Measurements from ENCODE around the gene AGBL1. TPM values are rescaled to one million over a fixed set of nuclear protein-coding genes. Genes with fewer than 3 reads are reported as not detected.
A peak's percentile ranks its signal among the peaks of the same experiment; 100 is the strongest.

The AGBL1 gene
- total and polyA plus RNA-seq, 2 experiments from 2014 or later, result not detected

GRCh38 chr15:86857701-86858100, 778.0 kb downstream of the AGBL1 start:
- no peak overlapping the region for H3K9ac ChIP-seq
- no peak overlapping the region for H3K27ac ChIP-seq
- H2AFZ ChIP-seq, result no peak overlapping the region
- H3K27me3 ChIP-seq (replicated peaks; ENCODE audit: insufficient read depth), result no peaks in the 10 kb centered on the region
- H4K20me1 ChIP-seq (ENCODE audit: insufficient read depth), result no peaks in the 10 kb centered on the region
- no peaks in the 10 kb centered on the region for H3K4me1 ChIP-seq (ENCODE audit: insufficient read depth)
- H3K4me3 ChIP-seq, result no peak overlapping the region
- no peak overlapping the region for H3K4me2 ChIP-seq (ENCODE audit: unreplicated experiment)
- WGBS, 2 experiments (ENCODE audit: low coverage in 1 of 2, low lambda C conversion rate in 2 of 2, missing lambda C conversion rate in 2 of 2), result 10 to 19% methylated on average over 4 of the region's 4 CpGs
- no peaks in the 10 kb centered on the region for H3F3A ChIP-seq (ENCODE audit: insufficient read depth)
- TF ChIP-seq EZH2 (IDR thresholded peaks at IDR 0.05; ENCODE audit: insufficient read depth, poor library complexity, severe bottlenecking) (no peak), EZH2phosphoT487 (IDR thresholded peaks at IDR 0.05; ENCODE audit: insufficient read depth, low read depth) (no peak)
- H3K79me2 ChIP-seq (ENCODE audit: insufficient read depth), result no peaks in the 10 kb centered on the region
- no peak for DNase-seq
- in situ Hi-C loops (cut with MboI), result no loop called here
- no peaks in the 10 kb centered on the region for H3K36me3 ChIP-seq (ENCODE audit: low read depth)
- no peaks in the 10 kb centered on the region for H3K9me3 ChIP-seq (ENCODE audit: low read depth)
- H3K9me2 ChIP-seq (ENCODE audit: insufficient read depth), result no peaks in the 10 kb centered on the region

- no peaks in the 10 kb centered on the region for H3K36me3 ChIP-seq (ENCODE audit: low read depth)
- no peaks in the 10 kb centered on the region for H3K27me3 ChIP-seq (replicated peaks; ENCODE audit: insufficient read depth)
- no peaks in the 10 kb centered on the region for H3K9me2 ChIP-seq (ENCODE audit: insufficient read depth)
- H3K4me2 ChIP-seq (ENCODE audit: unreplicated experiment), result no peak overlapping the region
- TF ChIP-seq EZH2phosphoT487 (IDR thresholded peaks at IDR 0.05; ENCODE audit: insufficient read depth, low read depth) (no peak), EZH2 (IDR thresholded peaks at IDR 0.05; ENCODE audit: insufficient read depth, poor library complexity, severe bottlenecking) (no peak)
- no peaks in the 10 kb centered on the region for H3K79me2 ChIP-seq (ENCODE audit: insufficient read depth)
- peak; percentile 1 for DNase-seq
- H2AFZ ChIP-seq, result no peak overlapping the region
- no peak overlapping the region for H3K9ac ChIP-seq
- H3K4me1 ChIP-seq (ENCODE audit: insufficient read depth), result no peaks in the 10 kb centered on the region
- WGBS, 2 experiments (ENCODE audit: low coverage in 1 of 2, low lambda C conversion rate in 2 of 2, missing lambda C conversion rate in 2 of 2), result 11 to 17% methylated on average over 4 of the region's 4 CpGs
- H3F3A ChIP-seq (ENCODE audit: insufficient read depth), result no peaks in the 10 kb centered on the region
- no peaks in the 10 kb centered on the region for H3K9me3 ChIP-seq (ENCODE audit: low read depth)
- H3K27ac ChIP-seq, result no peak overlapping the region
- in situ Hi-C loops (cut with MboI), result no loop called here
- H3K4me3 ChIP-seq, result no peak overlapping the region
- H4K20me1 ChIP-seq (ENCODE audit: insufficient read depth), result no peaks in the 10 kb centered on the region
Measured at GRCh38 chr15:86863226-86863915, 783.7 kb downstream of the AGBL1 start.

- in situ Hi-C loops (cut with MboI), result no loop called here
- Histone ChIP-seq H3K4me1 (ENCODE audit: insufficient read depth) (no peaks in the 10 kb centered on the region), H3K4me2 (ENCODE audit: unreplicated experiment) (no peak overlapping the region), H3K9ac (no peak overlapping the region), H3K27ac (no peak overlapping the region), H3K9me2 (ENCODE audit: insufficient read depth) (no peaks in the 10 kb centered on the region), H3K79me2 (ENCODE audit: insufficient read depth) (no peaks in the 10 kb centered on the region), H3F3A (ENCODE audit: insufficient read depth) (no peaks in the 10 kb centered on the region), H3K27me3 (replicated peaks; ENCODE audit: insufficient read depth) (no peaks in the 10 kb centered on the region), H3K4me3 (no peak overlapping the region), H2AFZ (no peak overlapping the region), H3K9me3 (ENCODE audit: low read depth) (no peaks in the 10 kb centered on the region), H4K20me1 (ENCODE audit: insufficient read depth) (no peaks in the 10 kb centered on the region), H3K36me3 (ENCODE audit: low read depth) (no peaks in the 10 kb centered on the region)
- TF ChIP-seq EZH2 (IDR thresholded peaks at IDR 0.05; ENCODE audit: insufficient read depth, poor library complexity, severe bottlenecking), result no peak
- TF ChIP-seq EZH2phosphoT487 (IDR thresholded peaks at IDR 0.05; ENCODE audit: insufficient read depth, low read depth), result no peak
- DNase-seq, result no peak
Measured at GRCh38 chr15:86865920-86866319, 786.2 kb downstream of the AGBL1 start.

GRCh38 chr15:86870846-86871245, 791.2 kb downstream of the AGBL1 start:
- H3K27me3 ChIP-seq (replicated peaks; ENCODE audit: insufficient read depth), result no peaks in the 10 kb centered on the region
- no peak overlapping the region for H3K4me2 ChIP-seq (ENCODE audit: unreplicated experiment)
- H3F3A ChIP-seq (ENCODE audit: insufficient read depth), result no peaks in the 10 kb centered on the region
- no peak overlapping the region for H3K27ac ChIP-seq
- no peaks in the 10 kb centered on the region for H3K36me3 ChIP-seq (ENCODE audit: low read depth)
- no peak overlapping the region for H2AFZ ChIP-seq
- H4K20me1 ChIP-seq (ENCODE audit: insufficient read depth), result no peaks in the 10 kb centered on the region
- H3K79me2 ChIP-seq (ENCODE audit: insufficient read depth), result no peaks in the 10 kb centered on the region
- no peak for DNase-seq
- in situ Hi-C loops (cut with MboI), result no loop called here
- TF ChIP-seq EZH2phosphoT487 (IDR thresholded peaks at IDR 0.05; ENCODE audit: insufficient read depth, low read depth) (no peak), EZH2 (IDR thresholded peaks at IDR 0.05; ENCODE audit: insufficient read depth, poor library complexity, severe bottlenecking) (no peak)
- H3K4me3 ChIP-seq, result no peak overlapping the region
- no peaks in the 10 kb centered on the region for H3K9me3 ChIP-seq (ENCODE audit: low read depth)
- no peak overlapping the region for H3K9ac ChIP-seq
- 7 to 17% methylated on average over 3 of the region's 3 CpGs for WGBS, 2 experiments (ENCODE audit: low coverage in 1 of 2, low lambda C conversion rate in 2 of 2, missing lambda C conversion rate in 2 of 2)
- H3K9me2 ChIP-seq (ENCODE audit: insufficient read depth), result no peaks in the 10 kb centered on the region
- H3K4me1 ChIP-seq (ENCODE audit: insufficient read depth), result no peaks in the 10 kb centered on the region

GRCh38 chr15:86871964-86872363, 792.3 kb downstream of the AGBL1 start:
- DNase-seq, result no peak
- H3K9me3 ChIP-seq (ENCODE audit: low read depth), result no peaks in the 10 kb centered on the region
- no peak overlapping the region for H2AFZ ChIP-seq
- WGBS, 2 experiments (ENCODE audit: low coverage in 1 of 2, low lambda C conversion rate in 2 of 2, missing lambda C conversion rate in 2 of 2), result 9 to 15% methylated on average over 4 of the region's 4 CpGs
- H3F3A ChIP-seq (ENCODE audit: insufficient read depth), result no peaks in the 10 kb centered on the region
- no peak overlapping the region for H3K27ac ChIP-seq
- no peak for TF ChIP-seq EZH2 (IDR thresholded peaks at IDR 0.05; ENCODE audit: insufficient read depth, poor library complexity, severe bottlenecking)
- no peak for TF ChIP-seq EZH2phosphoT487 (IDR thresholded peaks at IDR 0.05; ENCODE audit: insufficient read depth, low read depth)
- H4K20me1 ChIP-seq (ENCODE audit: insufficient read depth), result no peaks in the 10 kb centered on the region
- H3K4me2 ChIP-seq (ENCODE audit: unreplicated experiment), result no peak overlapping the region
- no peaks in the 10 kb centered on the region for H3K36me3 ChIP-seq (ENCODE audit: low read depth)
- H3K4me1 ChIP-seq (ENCODE audit: insufficient read depth), result no peaks in the 10 kb centered on the region
- H3K9me2 ChIP-seq (ENCODE audit: insufficient read depth), result no peaks in the 10 kb centered on the region
- H3K4me3 ChIP-seq, result no peak overlapping the region
- no peaks in the 10 kb centered on the region for H3K27me3 ChIP-seq (replicated peaks; ENCODE audit: insufficient read depth)
- in situ Hi-C loops (cut with MboI), result no loop called here
- no peaks in the 10 kb centered on the region for H3K79me2 ChIP-seq (ENCODE audit: insufficient read depth)
- no peak overlapping the region for H3K9ac ChIP-seq

All from GM23248 (cell line).